Measurements from ENCODE around the gene SEMA4B. TPM values are rescaled to one million over a fixed set of nuclear protein-coding genes. Genes with fewer than 3 reads are reported as not detected.
A peak's percentile ranks its signal among the peaks of the same experiment; 100 is the strongest.

Gene SEMA4B
- total and polyA plus RNA-seq, 2 of the 8 experiments (the other 6 are each of a cell fraction or from before 2014, with no cell fraction given), result 42.7 to 43.0 TPM

GRCh38 chr15:90184119-90184785 lies 16.9 kb upstream of the SEMA4B start:
- no peaks in the 10 kb centered on the region for H3K36me3 ChIP-seq (ENCODE audit: control insufficient read depth in 2 of 4, insufficient read depth in 4 of 4, low read length in 3 of 4)
- H3K79me1 ChIP-seq (ENCODE audit: low read depth, low read length), result no peaks in the 10 kb centered on the region
- no peak overlapping the region for H3K27ac ChIP-seq (ENCODE audit: low read depth, low read length)
- peak overlapping the region; percentile 93 for H2BK15ac ChIP-seq (ENCODE audit: low read length)
- peaks cover 6% of the 10 kb centered on the region; the same call in 1 of the 2 replicates for H3K23me2 ChIP-seq (ENCODE audit: low read depth, low read length)
- DNase-seq (ENCODE audit: low read depth in 1 of 2, low spot score in 2 of 2) (no peak), FAIRE-seq (no peak)
- peak overlapping the region; percentile 29 for H2BK20ac ChIP-seq (ENCODE audit: low read length)
- no peak overlapping the region for H2BK120ac ChIP-seq (replicated peaks; ENCODE audit: low read depth, low read length)
- H4K8ac ChIP-seq (ENCODE audit: extremely low read depth, insufficient read depth, low read length), result peak overlapping the region; percentile 60; the same call in 1 of the 2 replicates
- H2BK5ac ChIP-seq (ENCODE audit: low read depth, low read length), result no peak overlapping the region; the same call in 1 of the 2 replicates
- no peak overlapping the region for H3K56ac ChIP-seq (replicated peaks; ENCODE audit: insufficient read length, low read depth, low read length)
- CTCF ChIA-PET (ENCODE audit: partially characterized antibody), result interaction anchor here (0.8 to 1.3 kb wide), 6 partner anchors 12 to 43 kb away, joined by 3 to 4 read pairs (median 3); no protein-coding TSS in a partner anchor
- WGBS, 2 experiments (ENCODE audit: extremely low coverage in 1 of 2, insufficient coverage in 1 of 2, insufficient read length in 1 of 2, insufficient replicate concordance in 2 of 2, low coverage in 1 of 2, low lambda C conversion rate in 2 of 2, missing lambda C conversion rate in 1 of 2), result 58% methylated on average over 25 of the region's 27 CpGs; no CpG with 5 or more reads in 1 of the 2 experiments
- H4K5ac ChIP-seq (ENCODE audit: insufficient read length, low read depth, low read length), result peak overlapping the region; percentile 35
- no peak overlapping the region for H2AK5ac ChIP-seq (ENCODE audit: low read depth, low read length)
- no peak overlapping the region for H3K23ac ChIP-seq (ENCODE audit: insufficient read length)
- H2AFZ ChIP-seq (ENCODE audit: low read length), result peak overlapping the region; percentile 71; the same call in 1 of the 2 replicates
- no peaks in the 10 kb centered on the region for H3K79me2 ChIP-seq (ENCODE audit: control insufficient read depth in 1 of 2, insufficient read depth in 2 of 2, low read length in 2 of 2)
- POLR2A ChIA-PET (ENCODE audit: partially characterized antibody), result interaction anchor here (0.7 to 0.9 kb wide), 2 partner anchors 10 to 82 kb away, joined by 3 to 4 read pairs; no protein-coding TSS in a partner anchor
- no peaks in the 10 kb centered on the region for H3K27me3 ChIP-seq (replicated peaks in 1 of 4; ENCODE audit: control insufficient read depth in 3 of 4, extremely low read depth in 1 of 4, insufficient read depth in 3 of 4, low read length in 3 of 4)
- no peak overlapping the region for H3K4ac ChIP-seq (replicated peaks; ENCODE audit: insufficient read length, low read depth, low read length)
- H2BK12ac ChIP-seq (ENCODE audit: low read depth, low read length), result peak overlapping the region; percentile 18; the same call in 1 of the 2 replicates
- H3K4me2 ChIP-seq (ENCODE audit: insufficient read depth in 1 of 2, low read depth in 2 of 2, low read length in 2 of 2), result peak overlapping the region; percentile 71 to 89; a peak in 3 of 4 replicates
- no peak overlapping the region for H3K9ac ChIP-seq (replicated peaks in 1 of 4; ENCODE audit: extremely low read depth in 1 of 4, low read depth in 3 of 4, low read length in 3 of 4)
- no peak overlapping the region for H3K14ac ChIP-seq (ENCODE audit: insufficient read length)
- peak overlapping the region; percentile 16 to 65 (median 40); a peak in 6 of 8 replicates for H3K4me3 ChIP-seq (ENCODE audit: extremely low read depth in 1 of 4, insufficient read depth in 2 of 4, low read depth in 3 of 4, low read length in 4 of 4)
- H3K9me3 ChIP-seq (ENCODE audit: insufficient read depth in 2 of 2, low read depth in 1 of 2, low read length in 1 of 2), result no peaks in the 10 kb centered on the region
- no peak overlapping the region for H4K91ac ChIP-seq (replicated peaks; ENCODE audit: insufficient read length, low read length)
- H3K4me1 ChIP-seq (replicated peaks in 1 of 4; ENCODE audit: control insufficient read depth in 3 of 4, insufficient read depth in 4 of 4, low read length in 3 of 4), result peaks cover 0 to 10% (median 5%) of the 10 kb centered on the region in 4 experiments; a peak in 4 of 7 replicates
- no peaks in the 10 kb centered on the region for H4K20me1 ChIP-seq (replicated peaks in 1 of 2; ENCODE audit: control insufficient read depth in 1 of 2, insufficient read depth in 2 of 2, low read length in 2 of 2)
- peak overlapping the region; percentile 29; the same call in 1 of the 2 replicates for H3K18ac ChIP-seq (ENCODE audit: extremely low read depth, low read length)
- TF ChIP-seq RFX5 (IDR thresholded peaks at IDR 0.05; ENCODE audit: borderline replicate concordance, low read depth, low read length) (no peak), SIRT6 (IDR thresholded peaks at IDR 0.05; ENCODE audit: low read length) (no peak), SP4 (IDR thresholded peaks at IDR 0.05; ENCODE audit: low read length) (no peak), NRF1 (IDR thresholded peaks at IDR 0.05; ENCODE audit: low read depth, low read length) (no peak), BACH1 (IDR thresholded peaks at IDR 0.05; ENCODE audit: low read length) (no peak), SP2 (IDR thresholded peaks at IDR 0.05; ENCODE audit: low read length) (no peak), KDM1A (IDR thresholded peaks at IDR 0.05; ENCODE audit: borderline replicate concordance, low read length) (peak; percentile 99), EGR1 (IDR thresholded peaks at IDR 0.05; ENCODE audit: borderline replicate concordance, low read depth, low read length) (no peak), NANOG (IDR thresholded peaks at IDR 0.05; ENCODE audit: insufficient read depth, low read depth, low read length, poor library complexity, severe bottlenecking) (no peak), ASH2L (IDR thresholded peaks at IDR 0.05; ENCODE audit: low read length) (no peak), SIN3A (conservative IDR thresholded peaks at IDR 0.05 in 1 of 2, IDR thresholded peaks at IDR 0.05 in 1 of 2; ENCODE audit: low read depth in 1 of 2, low read length in 2 of 2) (no peak), POLR2A (IDR thresholded peaks at IDR 0.05; ENCODE audit: control extremely low read depth in 1 of 2, low read depth in 2 of 2, low read length in 2 of 2) (no peak), TCF12 (IDR thresholded peaks at IDR 0.05; ENCODE audit: low read depth, low read length) (0 out of 2 replicates have a peak, but pooled peaks have one; percentile 22), TEAD4 (IDR thresholded peaks at IDR 0.05; ENCODE audit: low read depth, low read length) (no peak)
